Prostate gland (tissue), 2 donors: ENCODE results near the gene CDC7.

Source experiments
- CTCF ChIP-seq, 4 experiments: fragments of 200-600 bp in 2 of 4; fragments of 450-650 bp in 2 of 4; sonication (generic) in 2 of 4; IDR thresholded peaks; 1 replicate in 3 of 4; 2 replicates in 1 of 4; pipeline ENCODE4 v1.5.1; 2016 to 2019; ENCODE audit warnings: antibody characterized with exemption in 4 of 4, mild to moderate bottlenecking in 2 of 4, moderate library complexity in 2 of 4
- POLR2A ChIP-seq: fragments of 450-650 bp; IDR thresholded peaks from one replicate; pipeline ENCODE4 v1.6.1; 2016; ENCODE audit warnings: antibody characterized with exemption, mild to moderate bottlenecking

GRCh38 chr1:91555074-91555730 lies 54.6 kb downstream of the CDC7 start:
- TF ChIP-seq POLR2A (no peak), CTCF (IDR thresholded peaks at IDR 0.05) (no peak)
